DMS 273 (cell line): ENCODE measurements around the gene NDUFB7.
A peak's percentile ranks its signal among the peaks of the same experiment; 100 is the strongest.

Source experiments
- DNase-seq: peaks from one replicate; lab custom pipeline; 2025; ENCODE audit not compliant: unreplicated experiment; lab: John Stamatoyannopoulos, UW

The NDUFB7 gene

DNA sequence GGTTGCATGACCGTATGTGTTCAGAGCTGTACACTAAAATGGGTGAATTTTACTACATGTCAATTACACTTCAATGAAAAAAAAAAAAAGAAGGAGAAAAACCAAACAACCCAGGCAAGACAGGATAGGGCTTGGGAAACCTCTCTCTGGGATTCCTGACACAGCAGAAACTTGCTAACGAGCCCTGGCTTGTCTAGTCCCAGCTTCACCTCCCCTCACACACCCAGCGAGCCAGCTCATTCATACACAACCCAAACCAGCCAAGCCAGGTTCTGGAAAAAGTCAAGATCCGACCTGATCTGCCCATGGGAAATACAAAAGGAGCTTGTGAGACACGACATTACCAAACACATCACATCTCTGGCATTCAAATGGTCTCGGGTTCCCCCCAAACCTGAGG is 46.1 kb downstream of the NDUFB7 start:
- peak; percentile 25 for DNase-seq

DNA sequence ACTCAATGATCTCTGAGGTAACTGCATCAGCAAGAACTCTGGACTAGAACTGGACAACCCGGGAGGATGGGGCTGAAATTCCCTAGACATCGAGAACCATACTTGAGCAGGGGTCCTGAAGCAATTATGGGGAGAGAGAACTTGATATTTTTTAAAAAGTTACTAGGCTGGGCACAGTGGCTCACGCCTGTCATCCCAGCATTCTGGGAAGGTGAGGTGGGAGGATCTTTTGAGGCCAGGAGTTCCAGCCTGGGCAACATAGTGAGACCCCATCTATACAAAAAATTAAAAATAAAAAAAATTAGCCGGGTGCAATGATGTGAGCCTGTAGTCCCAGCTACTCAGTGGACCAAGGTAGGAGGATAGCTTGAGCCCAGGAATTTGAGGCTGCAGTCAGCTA is 51.3 kb downstream of the NDUFB7 start:
- no peak for DNase-seq

DNA sequence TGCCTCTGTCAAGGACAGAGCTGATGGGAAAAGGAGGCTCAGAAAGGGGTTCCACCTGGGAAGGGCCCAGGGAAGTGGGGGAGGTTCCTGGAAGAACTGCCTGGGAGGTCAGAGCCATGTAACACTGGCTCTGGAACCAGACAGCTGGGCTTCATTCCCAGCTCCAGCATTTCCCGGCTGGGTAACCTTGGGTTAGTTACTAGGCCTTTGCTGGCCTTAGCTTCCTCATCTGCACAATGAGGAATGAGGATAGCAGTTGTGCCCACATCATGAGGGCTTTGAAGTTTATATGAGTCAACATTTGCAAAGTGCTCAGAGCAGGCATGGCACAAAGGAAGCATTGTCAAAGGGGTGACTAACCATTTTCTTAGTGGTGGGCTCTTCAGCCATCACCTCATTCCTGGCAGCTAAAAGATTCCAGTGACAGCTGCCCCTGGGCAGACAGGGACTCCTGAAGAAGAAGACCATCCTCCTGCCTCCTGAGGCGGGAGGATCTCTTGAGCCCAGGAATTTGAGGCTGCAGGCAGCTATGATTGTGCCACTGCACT is 51.9 kb downstream of the NDUFB7 start:
- peak; percentile 32 for DNase-seq

DNA sequence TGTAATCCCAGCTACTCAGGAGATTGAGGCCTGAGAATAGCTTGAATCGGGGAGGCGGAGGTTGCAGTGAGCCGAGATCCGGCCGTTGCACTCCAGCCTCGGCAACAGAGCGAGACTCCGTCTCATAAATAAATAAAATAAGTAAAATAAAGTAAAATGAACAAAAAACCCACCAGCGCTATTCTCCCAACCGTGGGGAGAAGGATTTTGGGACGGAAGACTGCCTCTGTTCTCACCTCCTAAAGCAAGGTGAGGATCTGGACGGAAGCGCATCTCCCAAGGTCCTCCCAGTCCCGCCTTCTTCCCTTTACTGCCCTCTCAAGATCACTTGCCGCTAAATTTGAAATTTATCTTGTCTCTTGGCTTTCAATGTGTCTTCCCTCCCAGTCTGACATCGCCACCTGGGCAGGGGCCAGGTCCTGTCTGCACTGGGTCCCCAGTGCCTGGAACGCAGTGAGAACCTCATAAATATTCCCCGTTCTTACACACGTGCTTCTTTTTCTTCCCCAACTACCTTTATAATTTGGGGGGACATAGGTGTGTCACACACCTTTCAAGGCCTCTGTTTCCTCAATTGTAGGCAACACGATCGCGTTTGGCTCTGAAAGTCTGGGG is 52.5 kb downstream of the NDUFB7 start:
- DNase-seq, result no peak

DNA sequence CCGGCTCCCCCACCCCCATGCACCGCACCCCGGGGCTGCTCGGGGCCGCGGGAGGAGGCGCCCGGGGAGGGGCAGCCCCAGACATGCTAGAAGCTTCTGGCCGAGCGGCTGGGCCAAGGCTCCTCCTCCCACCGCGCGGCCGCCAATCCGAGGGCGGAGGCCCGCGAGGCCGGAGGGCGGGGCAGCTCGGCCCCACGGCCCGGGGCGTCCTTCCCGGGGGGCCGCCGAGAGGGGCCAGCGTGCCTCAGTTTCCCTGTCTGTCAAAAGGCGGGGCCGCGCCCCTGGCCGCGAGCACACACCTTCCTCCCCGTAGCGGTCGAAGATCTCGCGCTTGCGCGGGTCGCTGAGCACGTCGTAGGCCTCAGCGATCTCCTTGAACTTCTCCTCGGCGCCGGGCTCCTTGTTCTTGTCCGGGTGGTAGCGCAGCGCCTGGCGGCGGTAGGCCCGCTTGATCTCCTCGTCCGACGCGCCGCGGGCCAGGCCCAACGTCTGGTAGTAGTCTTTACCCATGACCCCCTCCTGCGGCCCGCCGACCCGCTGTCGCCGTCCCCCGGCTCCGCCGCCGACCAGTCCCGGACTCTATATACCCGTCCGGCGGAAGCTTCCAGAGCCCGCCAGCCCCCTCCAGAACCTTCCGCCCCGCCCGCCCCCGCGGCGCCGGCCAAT is 53.9 kb downstream of the NDUFB7 start, which contains the start of gene DNAJB1:
Gene DNAJB1, minus strand, starts transcription at position 558 of the 666 bp plus-strand sequence. Its CDS starts 48 bp downstream, at position 510.
- DNase-seq, result peak; percentile 84

DNA sequence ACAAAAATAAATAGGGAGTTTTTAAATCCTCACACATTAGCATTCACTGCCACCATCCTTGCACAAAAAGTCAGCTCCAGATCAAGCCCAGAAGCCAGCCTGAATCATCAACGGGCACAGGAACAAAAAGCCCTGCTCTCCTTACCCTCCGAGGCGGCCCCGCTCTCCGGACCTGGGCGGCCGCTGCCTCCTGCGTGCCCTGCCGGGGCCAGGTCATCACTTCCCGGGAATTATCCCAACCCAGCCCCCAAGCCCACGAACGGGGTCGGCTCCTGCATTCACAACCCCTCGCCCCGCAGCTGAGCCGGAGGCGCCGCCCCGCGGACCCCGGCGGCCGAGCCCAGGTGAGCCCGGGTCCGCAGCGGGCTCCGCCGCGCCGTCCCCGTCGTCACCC is 54.4 kb downstream of the NDUFB7 start:
- peak; percentile 61 for DNase-seq

DNA sequence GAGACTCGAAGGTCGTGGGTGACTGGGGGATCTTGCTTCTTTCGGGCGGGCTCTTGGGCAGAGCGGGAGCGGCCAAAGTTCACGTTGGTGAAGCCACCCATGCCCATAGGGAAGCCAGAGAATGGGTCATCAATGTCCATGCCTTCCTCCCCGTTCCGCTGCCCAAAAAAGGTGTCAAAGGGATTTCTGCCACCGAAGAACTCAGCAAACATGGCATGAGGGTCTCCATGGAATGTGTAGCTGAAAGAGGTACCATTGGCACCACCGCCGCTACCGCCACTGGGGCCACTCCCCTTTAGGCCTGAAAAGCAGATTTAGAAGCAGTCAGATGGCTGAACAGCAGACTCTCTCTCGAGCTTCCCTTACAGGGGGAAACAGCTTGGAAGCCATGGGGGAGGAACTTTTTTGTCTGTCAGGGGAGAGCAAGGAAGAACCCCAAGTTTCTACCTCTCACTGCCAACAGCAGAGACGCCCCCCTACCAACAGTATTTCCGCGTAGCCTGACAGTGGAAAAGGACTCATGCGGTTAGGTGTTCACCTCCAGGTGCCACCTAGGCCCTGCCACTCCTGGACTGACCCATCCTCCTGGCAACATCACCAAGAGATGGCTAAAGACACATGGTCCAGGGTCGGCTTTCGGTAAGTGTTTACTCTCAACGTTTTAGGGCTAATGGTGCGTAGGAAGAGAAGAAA is 55.0 kb downstream of the NDUFB7 start:
- DNase-seq, result no peak
